B cell (primary cell): ENCODE data around the gene ATF3. TPM values are rescaled to one million over a fixed set of nuclear protein-coding genes. Genes with fewer than 3 reads are reported as not detected.

Experiments
- ATAC-seq: fragments of 200-7000 bp; cut with Tn5 transposase; one replicate; pipeline ENCODE4 v1.10.0; 2021; ENCODE audit warnings: low read depth, mild to moderate bottlenecking, moderate number of reproducible peaks, moderate library complexity
- CTCF ChIA-PET: fragments of 350-600 bp; sonication (Branson Sonifier 250); formaldehyde crosslinking; loops from one replicate; lab custom pipeline; 2021; ENCODE audit warnings: antibody characterized with exemption, inconsistent platforms; lab: Charles Lee
- POLR2A ChIA-PET: fragments of 350-600 bp; sonication (Branson Sonifier 250); formaldehyde crosslinking; loops from one replicate; lab custom pipeline; 2021; ENCODE audit warnings: antibody characterized with exemption; lab: Charles Lee
- DNase-seq: peaks from one replicate; pipeline ENCODE4 v3.0.0; 2013
- H2AFZ ChIP-seq: 2 replicates; pipeline ENCODE4 v1.6.1; 2012; ENCODE audit warnings: mild to moderate bottlenecking, low read depth, low read length; ENCODE audit not compliant: insufficient read depth, poor library complexity, severe bottlenecking
- H3K27ac ChIP-seq, 2 donors: 1 replicate in 1 of 2; 2 replicates in 1 of 2; pipeline ENCODE4 v1.5.1; 2012 to 2013; ENCODE audit warnings: low read length in 2 of 2, mild to moderate bottlenecking in 2 of 2, moderate library complexity in 1 of 2
- H3K27me3 ChIP-seq, 4 experiments: fragments of 200-600 bp in 1 of 4; sonication (generic) in 1 of 4; replicated peaks in 1 of 4; 1 replicate in 2 of 4; 2 replicates in 2 of 4; pipeline versions ENCODE4 v1.6.1 to v1.7.0; 2013 to 2016; ENCODE audit warnings: low read length in 3 of 4, mild to moderate bottlenecking in 2 of 4, mixed read lengths in 1 of 4, moderate library complexity in 1 of 4; ENCODE audit not compliant: insufficient read depth in 4 of 4, control insufficient read depth in 3 of 4; ENCODE audit errors: control extremely low read depth in 1 of 4
- H3K36me3 ChIP-seq, 2 experiments: replicated peaks in 1 of 2; 1 replicate in 1 of 2; 2 replicates in 1 of 2; pipeline versions ENCODE4 v1.6.1 to v1.7.1; 2013; ENCODE audit warnings: low read length in 1 of 2; ENCODE audit not compliant: insufficient read depth in 2 of 2, control insufficient read depth in 1 of 2; ENCODE audit errors: control extremely low read depth in 1 of 2, extremely low read depth in 1 of 2
- H3K4me1 ChIP-seq, 2 donors: fragments of 200-600 bp in 1 of 2; sonication (generic) in 1 of 2; 1 replicate in 1 of 2; 2 replicates in 1 of 2; pipeline versions ENCODE4 v1.5.1 to v1.6.1; 2013 to 2017; ENCODE audit warnings: low read length in 2 of 2; ENCODE audit not compliant: control insufficient read depth in 2 of 2, insufficient read depth in 2 of 2
- H3K4me2 ChIP-seq: replicated peaks from 2 replicates; pipeline ENCODE3; 2012; ENCODE audit warnings: mild to moderate bottlenecking, low read depth, low read length; ENCODE audit not compliant: poor library complexity, severe bottlenecking
- H3K4me3 ChIP-seq, 5 experiments: fragments of 200-600 bp in 1 of 5; sonication (generic) in 1 of 5; 1 replicate in 3 of 5; 2 replicates in 2 of 5; pipeline versions ENCODE4 v1.5.1 to v1.7.0; 2011 to 2016; ENCODE audit warnings: low read length in 4 of 5, mild to moderate bottlenecking in 4 of 5, low read depth in 2 of 5, control low read depth in 1 of 5, moderate library complexity in 1 of 5; ENCODE audit not compliant: insufficient read depth in 1 of 5; ENCODE audit errors: control extremely low read depth in 1 of 5, extremely low read depth in 1 of 5
- H3K79me2 ChIP-seq: fragments of 200-600 bp; sonication (generic); one replicate; pipeline ENCODE4 v1.6.0; 2016; ENCODE audit warnings: low read length; ENCODE audit not compliant: control insufficient read depth, insufficient read depth
- H3K9ac ChIP-seq: fragments of 200-600 bp; sonication (generic); 2 replicates; pipeline ENCODE4 v1.6.1; 2017; ENCODE audit warnings: mild to moderate bottlenecking, low read length, moderate library complexity
- H3K9me3 ChIP-seq, 3 donors: one replicate each; pipeline versions ENCODE4 v1.6.1 to v1.7.1; 2013; ENCODE audit warnings: low read length in 2 of 3; ENCODE audit not compliant: control insufficient read depth in 2 of 3, insufficient read depth in 1 of 3; ENCODE audit errors: control extremely low read depth in 1 of 3
- H4K20me1 ChIP-seq: 2 replicates; pipeline ENCODE4 v1.6.0; 2012; ENCODE audit warnings: mild to moderate bottlenecking, low read length; ENCODE audit not compliant: insufficient read depth, control insufficient read depth, poor library complexity, severe bottlenecking
- H3K27ac Mint-ChIP-seq: one replicate; pipeline ENCODE4 v1.8.0; 2021; ENCODE audit warnings: mixed read lengths
- H3K27me3 Mint-ChIP-seq: one replicate; pipeline ENCODE4 v1.8.0; 2021; ENCODE audit warnings: mixed read lengths
- H3K4me1 Mint-ChIP-seq: one replicate; pipeline ENCODE4 v1.8.0; 2021; ENCODE audit warnings: mixed read lengths
- H3K4me3 Mint-ChIP-seq: one replicate; pipeline ENCODE4 v1.8.0; 2021; ENCODE audit warnings: mixed read lengths
- H3K9me3 Mint-ChIP-seq: one replicate; pipeline ENCODE4 v1.8.0; 2022; ENCODE audit warnings: mixed read lengths; ENCODE audit not compliant: insufficient read depth
- CTCF ChIP-seq: fragments of 200-600 bp; IDR thresholded peaks from one replicate; pipeline ENCODE4 v1.8.0; 2022; ENCODE audit warnings: antibody characterized with exemption, mild to moderate bottlenecking
- EZH2 ChIP-seq: IDR thresholded peaks from 2 replicates; pipeline ENCODE4 v1.6.1; 2012; ENCODE audit warnings: borderline replicate concordance, low read depth, mild to moderate bottlenecking, moderate library complexity, low read length; ENCODE audit not compliant: insufficient read depth, poor library complexity, severe bottlenecking
- whole genome bisulfite sequencing: methylation state at CpG from one replicate; pipeline ENCODE4 v1.1.5; 2013; ENCODE audit warnings: missing lambda C conversion rate; ENCODE audit not compliant: insufficient coverage; 5-methylcytosine and 5-hydroxymethylcytosine counted together
- intact Hi-C: fragments of 100-400 bp; cut with micrococcal nuclease; formaldehyde crosslinking; loops from one replicate; pipeline ENCODE4 v1.10.0; 2022
- polyA plus RNA-seq: library from polyadenylated mRNA; depleted of rRNA; stranded (reverse); fragments of >200 nt; gene quantifications from 2 replicates; pipeline ENCODE4 v1.2.3, GENCODE V29; 2012
- total RNA-seq, 2 donors: library from RNA; stranded (reverse); fragments of 120-200 nt in 1 of 2; gene quantifications; 1 replicate in 1 of 2; 2 replicates in 1 of 2; pipeline versions ENCODE4 v1.2.3 to v1.2.4, GENCODE V29; 2013 to 2022

Gene ATF3
- total and polyA plus RNA-seq, 2 donors (not counting 1 experiment from before 2014, with no cell fraction given), result 4.5 to 42.3 TPM

GRCh38 chr1:212611000-212611948 lies 2.7 kb downstream of the ATF3 start:
- Histone ChIP-seq H2AFZ (no peak overlapping the region), H3K79me2 (no peaks in the 10 kb centered on the region), H3K4me1 (peaks cover 24 to 39% of the 10 kb centered on the region in 2 donors), H3K9me3 (peaks cover 0 to 15% (median 0%) of the 10 kb centered on the region in 3 donors), H3K4me3 (no peak overlapping the region), H4K20me1 (no peaks in the 10 kb centered on the region), H3K9ac (no peak overlapping the region), H3K4me2 (no peak overlapping the region), H3K27me3 (peaks cover 0 to 40% (median 19%) of the 10 kb centered on the region in 4 experiments), H3K36me3 (no peaks in the 10 kb centered on the region), H3K27ac (no peak overlapping the region)
- intact Hi-C loops, result no loop called here
- H3K27ac Mint-ChIP-seq, result no peak overlapping the region
- WGBS, result 100% methylated on average over 2 of the region's 2 CpGs
- TF ChIP-seq EZH2 (no peak), CTCF (no peak)
- peak overlapping the region; percentile 69 for H3K4me3 Mint-ChIP-seq
- DNase-seq (no peak), ATAC-seq (no peak)
- no peaks in the 10 kb centered on the region for H3K9me3 Mint-ChIP-seq
- H3K4me1 Mint-ChIP-seq, result peaks cover 28% of the 10 kb centered on the region
- POLR2A ChIA-PET, result no interaction called here
- peaks cover 24% of the 10 kb centered on the region for H3K27me3 Mint-ChIP-seq
- CTCF ChIA-PET, result interaction anchor here (0.6 to 4.3 kb wide), 2 partner anchors 134 to 540 kb away, joined by 4 to 15 read pairs; no protein-coding TSS in a partner anchor
